HG03442 (cell line): ENCODE results near the gene DGKH.
"Not testable (repeated sequence)": the region's sequence is repeated elsewhere in the genome, so short reads cannot be mapped to it uniquely, and the experiment has no call there.

Experiments
- ATAC-seq: cut with Tn5 transposase; IDR thresholded peaks from one replicate; pipeline ENCODE4 v1.9.1; 2021; ENCODE audit warnings: mild to moderate bottlenecking, moderate library complexity; ENCODE audit not compliant: unreplicated experiment

The DGKH gene

GRCh38 chr13:42153199-42154113 lies 105.0 kb downstream of the DGKH start:
- no peak for ATAC-seq

DNA sequence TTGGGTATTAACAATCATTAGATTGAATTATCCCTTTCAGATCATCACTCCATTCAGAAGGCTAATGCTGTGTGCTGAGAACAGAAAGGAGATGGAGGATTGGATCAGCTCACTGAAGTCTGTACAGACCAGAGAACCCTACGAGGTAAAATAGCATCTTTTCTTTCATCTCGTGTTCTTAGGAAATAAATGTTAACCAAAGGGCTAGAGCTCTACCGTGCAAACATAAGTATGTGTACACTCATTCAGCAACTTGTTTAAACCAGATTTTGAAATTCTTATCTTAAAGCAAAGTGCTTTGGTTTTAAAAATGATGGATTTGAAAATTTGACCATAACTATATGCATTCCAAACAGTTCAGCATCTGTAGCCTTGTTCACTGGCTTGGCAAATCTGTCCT lies 106.8 kb downstream of the DGKH start:
- no peak for ATAC-seq

DNA sequence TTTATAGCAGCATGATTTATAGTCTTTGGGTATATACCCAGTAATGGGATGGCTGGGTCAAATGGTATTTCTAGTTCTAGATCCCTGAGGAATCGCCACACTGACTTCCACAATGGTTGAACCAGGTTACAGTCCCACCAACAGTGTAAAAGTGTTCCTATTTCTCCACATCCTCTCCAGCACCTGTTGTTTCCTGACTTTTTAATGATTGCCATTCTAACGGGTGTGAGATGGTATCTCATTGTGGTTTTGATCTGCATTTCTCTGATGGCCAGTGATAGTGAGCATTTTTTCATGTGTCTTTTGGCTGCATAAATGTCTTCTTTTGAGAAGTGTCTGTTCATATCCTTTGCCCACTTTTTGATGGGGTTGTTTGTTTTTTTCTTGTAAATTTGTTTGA lies 114.9 kb downstream of the DGKH start:
- ATAC-seq = not testable (repeated sequence)

- ATAC-seq = not testable (repeated sequence)
Observed at GRCh38 chr13:42163910-42164309, 115.5 kb downstream of the DGKH start.

DNA sequence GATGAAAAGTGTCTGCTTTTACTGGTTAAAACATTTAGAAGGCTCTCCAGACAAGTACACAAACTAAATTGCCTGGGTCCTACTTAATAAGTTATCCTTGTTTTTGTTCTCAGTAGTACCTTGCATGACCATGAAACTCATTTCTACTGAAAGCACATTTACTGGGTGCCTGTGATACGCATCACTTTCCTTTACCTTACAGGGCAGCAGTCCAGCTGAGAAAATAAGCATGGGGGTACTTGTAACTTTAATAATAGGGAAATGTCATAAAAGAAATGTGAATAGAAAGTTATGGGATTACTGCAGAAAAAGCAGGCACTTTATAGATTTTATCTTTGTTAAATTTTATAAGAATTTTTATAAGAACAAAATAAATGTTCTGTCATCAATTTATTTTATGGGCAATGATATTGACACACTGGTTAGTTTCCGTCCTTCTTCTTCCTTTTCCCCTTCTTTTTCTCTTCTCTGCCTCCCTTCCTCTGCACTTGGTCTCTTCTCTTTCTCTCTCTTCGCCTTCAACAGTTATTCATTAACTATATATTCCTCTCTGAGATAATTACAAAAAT lies 116.2 kb downstream of the DGKH start:
- no peak for ATAC-seq

- ATAC-seq = no peak
Observed at GRCh38 chr13:42168496-42168895, 120.0 kb downstream of the DGKH start.

GRCh38 chr13:42170029-42170428 lies 121.6 kb downstream of the DGKH start:
- no peak for ATAC-seq

GRCh38 chr13:42173789-42174343 lies 125.4 kb downstream of the DGKH start:
- no peak for ATAC-seq

DNA sequence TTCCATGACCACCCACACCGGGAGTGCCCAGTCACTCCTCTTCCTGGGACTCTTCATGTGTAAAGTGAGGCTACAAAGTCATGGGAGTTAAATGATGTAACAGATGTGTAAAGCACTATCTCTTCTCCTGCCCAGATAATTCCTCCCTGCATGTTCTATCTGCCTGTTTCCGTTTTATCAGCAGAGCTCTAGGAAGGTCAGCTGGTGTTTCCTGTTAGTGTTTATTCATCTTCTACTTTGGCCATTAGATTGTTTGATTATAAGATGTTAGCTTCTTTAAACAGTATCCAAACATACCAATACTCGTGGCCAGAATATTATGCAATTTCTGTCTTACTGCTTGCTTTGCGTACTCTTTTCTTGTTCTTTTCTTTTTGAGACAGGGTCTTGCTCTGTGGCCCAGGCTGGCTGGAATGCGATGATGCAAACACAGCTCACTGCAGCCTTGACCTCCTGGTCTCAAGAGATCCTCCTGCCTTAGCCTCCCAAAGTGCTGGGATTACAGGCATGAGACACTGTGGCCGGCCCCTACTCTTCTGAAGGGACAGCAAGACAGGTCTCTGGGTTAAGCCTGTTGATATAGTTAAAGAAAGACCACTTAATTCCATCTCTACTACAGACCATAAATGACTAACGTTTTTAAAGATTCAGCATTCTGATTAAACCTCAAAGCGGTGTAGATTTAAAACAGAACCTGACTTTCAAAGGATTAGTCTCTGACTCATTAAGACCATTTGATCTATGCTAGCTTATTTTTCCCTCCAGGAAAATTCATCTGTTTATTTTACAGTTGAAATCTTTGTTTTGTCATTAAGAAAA lies 126.1 kb downstream of the DGKH start:
- no peak for ATAC-seq

- ATAC-seq = no peak
Observed at GRCh38 chr13:42176294-42176693, 127.8 kb downstream of the DGKH start.

DNA sequence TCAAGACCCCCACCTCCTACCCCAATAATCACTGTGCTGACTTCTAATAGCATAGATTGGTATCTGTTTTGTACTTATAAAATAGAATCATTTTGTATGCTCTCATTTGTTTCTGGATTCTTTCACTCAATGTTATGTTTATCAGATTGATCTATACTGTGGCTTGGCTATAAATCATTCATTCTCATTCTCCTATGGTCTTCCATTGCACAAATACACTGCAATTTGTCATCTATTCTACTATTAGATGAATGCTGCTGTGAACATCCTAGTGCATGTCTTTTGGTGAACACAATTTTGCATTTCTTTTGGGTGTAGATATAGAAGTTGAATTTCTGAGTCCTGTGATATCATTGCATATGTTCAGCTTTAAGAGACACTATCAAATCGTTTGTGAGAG lies 128.7 kb downstream of the DGKH start:
- no peak for ATAC-seq

DNA sequence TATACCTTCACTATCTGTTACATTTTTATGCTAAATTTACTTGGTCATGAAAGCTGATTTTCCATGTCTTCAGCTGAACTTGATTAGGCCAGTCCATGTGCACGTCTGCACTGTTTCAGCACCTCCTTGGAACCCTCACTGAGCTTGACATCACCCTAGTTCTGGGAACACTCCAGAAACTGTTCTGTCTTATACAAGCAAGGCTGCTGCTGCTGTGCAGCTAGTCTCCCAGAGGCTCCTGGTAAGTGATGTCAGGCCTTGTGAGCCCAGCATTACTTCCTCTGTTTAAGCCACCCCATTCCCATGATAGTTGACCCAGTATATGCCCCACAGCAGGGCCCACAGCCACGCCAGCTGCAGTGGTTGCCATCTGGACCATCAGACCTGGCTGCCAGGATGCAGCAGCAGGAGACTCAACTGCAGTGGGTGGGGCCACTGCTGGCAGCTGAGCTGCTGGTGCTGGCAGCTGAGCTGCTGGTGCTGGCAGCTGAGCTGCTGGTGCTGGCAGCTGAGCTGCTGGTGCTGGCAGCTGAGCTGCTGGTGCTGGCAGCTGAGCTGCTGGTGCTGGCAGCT lies 133.0 kb downstream of the DGKH start:
- ATAC-seq = no peak

DNA sequence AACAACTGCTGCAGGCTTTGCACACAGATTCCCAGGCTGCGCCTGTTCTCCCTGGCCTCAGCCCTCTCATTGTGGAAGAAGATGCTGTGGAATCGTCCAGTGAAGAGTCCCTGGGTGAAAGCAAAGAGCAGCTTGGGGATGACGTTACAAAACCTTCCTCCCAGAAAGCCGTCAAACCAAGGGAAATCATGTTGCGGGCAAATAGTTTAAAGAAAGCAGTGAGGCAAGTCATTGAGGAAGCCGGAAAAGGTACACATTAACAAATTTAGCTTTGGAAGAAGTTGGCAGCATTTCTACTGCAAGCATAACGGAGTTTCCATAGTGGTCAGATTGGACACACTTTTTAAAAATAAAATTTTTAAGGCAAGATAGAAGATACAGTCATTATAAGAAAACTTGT lies 140.6 kb downstream of the DGKH start:
- ATAC-seq = no peak

- ATAC-seq = no peak
Observed at GRCh38 chr13:42190529-42190928, 142.1 kb downstream of the DGKH start.

GRCh38 chr13:42211704-42212464 lies 163.4 kb downstream of the DGKH start:
- ATAC-seq = no peak

- no peak for ATAC-seq
Observed at GRCh38 chr13:42214446-42214845, 166.0 kb downstream of the DGKH start.

DNA sequence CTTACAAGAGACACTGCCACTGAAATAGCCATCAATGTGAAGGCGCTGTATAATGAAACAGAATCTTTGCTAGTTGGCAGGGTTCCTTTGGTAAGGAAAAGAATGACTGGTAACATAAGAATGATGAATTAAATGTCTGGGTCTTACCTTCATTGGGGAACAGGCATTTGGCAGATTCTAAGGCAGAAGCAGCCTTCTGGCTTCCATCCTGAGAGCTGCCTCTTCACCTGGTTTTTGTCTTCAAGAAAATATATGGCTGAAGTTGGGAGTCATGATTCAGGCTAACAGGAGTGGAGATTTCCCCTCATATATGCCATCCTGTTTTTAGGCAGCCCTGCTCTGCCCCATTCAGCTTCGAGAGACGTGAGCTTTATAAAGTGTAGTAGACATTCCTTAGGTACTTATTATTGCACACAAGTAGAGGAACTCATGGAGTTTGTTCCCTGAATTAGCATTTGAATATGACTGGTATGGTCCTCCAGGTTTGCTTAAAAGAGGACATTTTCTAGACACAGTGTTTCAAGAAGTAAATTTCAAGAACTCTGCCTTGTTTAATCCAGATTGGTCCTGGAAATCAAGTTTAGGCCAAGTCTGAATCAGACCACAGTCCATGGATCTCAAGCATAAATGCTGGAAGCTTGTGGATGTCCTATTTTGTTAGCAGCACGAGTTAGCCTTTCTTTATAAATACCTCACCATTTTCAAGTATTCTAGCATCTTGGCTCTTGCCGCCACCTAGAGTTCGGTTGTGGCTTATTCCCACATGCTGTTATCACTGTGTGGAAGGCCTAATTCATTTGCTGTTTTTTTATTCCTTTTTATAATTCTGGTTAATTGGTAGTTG lies 167.4 kb downstream of the DGKH start:
- ATAC-seq = no peak

GRCh38 chr13:42216422-42216735 lies 167.9 kb downstream of the DGKH start:
- ATAC-seq = no peak

DNA sequence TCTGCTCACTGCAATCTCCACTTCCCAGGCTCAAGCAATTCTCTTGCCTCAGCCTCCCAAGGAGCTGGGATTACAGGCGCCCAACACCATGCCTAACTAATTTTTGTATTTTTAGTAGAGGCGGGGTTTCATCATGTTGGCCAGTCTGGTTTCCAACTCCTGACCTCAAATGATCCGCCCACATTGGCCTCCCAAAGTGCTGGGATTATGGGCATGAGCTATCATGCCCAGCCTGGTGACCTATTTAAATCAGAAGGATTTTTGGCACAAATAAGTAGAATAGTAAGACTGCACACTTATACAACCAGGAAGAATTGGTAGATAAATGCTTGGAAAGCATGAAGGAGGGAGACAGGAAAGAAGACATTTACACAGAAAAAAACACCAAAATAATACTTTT lies 170.1 kb downstream of the DGKH start:
- ATAC-seq = no peak

- ATAC-seq = no peak
Observed at GRCh38 chr13:42219051-42219450, 170.6 kb downstream of the DGKH start.
